Neutrophil (primary cell): ENCODE data around the gene HVCN1.
"Not testable (repeated sequence)": the region's sequence is repeated elsewhere in the genome, so short reads cannot be mapped to it uniquely, and the experiment has no call there.

Experiments
- H3K27ac ChIP-seq: fragments of 200-600 bp; sonication (generic); 2 replicates; pipeline ENCODE4 v1.5.1; 2016; ENCODE audit warnings: mild to moderate bottlenecking, moderate library complexity
- H3K27me3 ChIP-seq: fragments of 200-600 bp; sonication (generic); 2 replicates; pipeline ENCODE4 v1.6.0; 2016; ENCODE audit warnings: mild to moderate bottlenecking
- H3K36me3 ChIP-seq: fragments of 200-600 bp; sonication (generic); 2 replicates; pipeline ENCODE4 v1.5.1; 2017
- H3K4me1 ChIP-seq, 2 experiments: fragments of 200-600 bp in 1 of 2; sonication (generic) in 1 of 2; 1 replicate in 1 of 2; 2 replicates in 1 of 2; pipeline versions ENCODE4 v1.5.1 to v1.6.1; 2013 to 2016; ENCODE audit warnings: low read depth in 1 of 2, low read length in 1 of 2, mild to moderate bottlenecking in 1 of 2, moderate library complexity in 1 of 2; ENCODE audit not compliant: control insufficient read depth in 1 of 2, insufficient read depth in 1 of 2
- H3K4me3 ChIP-seq, 2 experiments: fragments of 200-600 bp in 1 of 2; sonication (generic) in 1 of 2; 1 replicate in 1 of 2; 2 replicates in 1 of 2; pipeline ENCODE4 v1.5.1; 2013 to 2016; ENCODE audit warnings: low read depth in 1 of 2, low read length in 1 of 2, mild to moderate bottlenecking in 1 of 2, moderate library complexity in 1 of 2
- H3K9me3 ChIP-seq: fragments of 200-600 bp; sonication (generic); 2 replicates; pipeline ENCODE4 v1.5.1; 2016
- CTCF ChIP-seq: fragments of 200-600 bp; sonication (generic); IDR thresholded peaks from 2 replicates; pipeline ENCODE4 v1.5.1; 2016; ENCODE audit warnings: antibody characterized with exemption

Gene HVCN1

GRCh38 chr12:110656071-110656655, 32.8 kb downstream of the HVCN1 start:
- Histone ChIP-seq H3K4me3 (no peak overlapping the region), H3K4me1 (no peaks in the 10 kb centered on the region), H3K27me3 (peaks cover 6% of the 10 kb centered on the region), H3K9me3 (no peaks in the 10 kb centered on the region), H3K27ac (no peak overlapping the region), H3K36me3 (peaks cover 98% of the 10 kb centered on the region)
- no peak for TF ChIP-seq CTCF

- not testable (repeated sequence) for H3K4me1 ChIP-seq, H3K9me3 ChIP-seq, H3K4me3 ChIP-seq, H3K27me3 ChIP-seq, H3K27ac ChIP-seq
- peaks cover 98% of the 10 kb centered on the region for H3K36me3 ChIP-seq
These were observed 34.7 kb downstream of the HVCN1 start for GRCh38 chr12:110654238-110654637.

- Histone ChIP-seq H3K4me3 (no peak overlapping the region), H3K27ac (no peak overlapping the region), H3K4me1 (peaks cover 6 to 7% of the 10 kb centered on the region in 2 experiments), H3K36me3 (peaks cover 96% of the 10 kb centered on the region), H3K9me3 (no peaks in the 10 kb centered on the region), H3K27me3 (no peaks in the 10 kb centered on the region)
- TF ChIP-seq CTCF, result no peak
These were observed 39.5 kb downstream of the HVCN1 start for GRCh38 chr12:110649341-110649847.

- Histone ChIP-seq H3K4me3 (no peak overlapping the region), H3K9me3 (no peaks in the 10 kb centered on the region), H3K27ac (peak overlapping the region; percentile 45), H3K4me1 (peaks cover 6 to 7% of the 10 kb centered on the region in 2 experiments), H3K36me3 (peaks cover 78% of the 10 kb centered on the region), H3K27me3 (no peaks in the 10 kb centered on the region)
- TF ChIP-seq CTCF, result no peak
These were observed 41.3 kb downstream of the HVCN1 start for GRCh38 chr12:110647631-110648040.

GRCh38 chr12:110641521-110641920, 47.4 kb downstream of the HVCN1 start:
- H3K27ac ChIP-seq, result no peak overlapping the region
- no peaks in the 10 kb centered on the region for H3K27me3 ChIP-seq
- TF ChIP-seq CTCF, result no peak
- H3K36me3 ChIP-seq, result peaks cover 17% of the 10 kb centered on the region
- H3K4me1 ChIP-seq, result no peaks in the 10 kb centered on the region
- H3K4me3 ChIP-seq, result no peak overlapping the region
- H3K9me3 ChIP-seq, result no peaks in the 10 kb centered on the region

- H3K27me3 ChIP-seq, result no peaks in the 10 kb centered on the region
- no peaks in the 10 kb centered on the region for H3K9me3 ChIP-seq
- H3K4me3 ChIP-seq, result no peak overlapping the region
- H3K4me1 ChIP-seq, result no peaks in the 10 kb centered on the region
- no peak overlapping the region for H3K27ac ChIP-seq
- no peak for TF ChIP-seq CTCF
- H3K36me3 ChIP-seq, result peaks cover 6% of the 10 kb centered on the region
These were observed 48.5 kb downstream of the HVCN1 start for GRCh38 chr12:110640275-110641025.
